ENCODE measurements around the gene IFITM1. TPM values are rescaled to one million over a fixed set of nuclear protein-coding genes. Genes with fewer than 3 reads are reported as not detected.
"Not testable (repeated sequence)": the region's sequence is repeated elsewhere in the genome, so short reads cannot be mapped to it uniquely, and the experiment has no call there.

IFITM1 gene
- total and polyA plus RNA-seq, 10 donors = 314 to 670 (median 496) TPM

GRCh38 chr11:362642-363442 is 49.0 kb downstream of the IFITM1 start:
- peak; percentile 70 for DNase-seq
- H3K36me3 ChIP-seq = no peaks in the 10 kb centered on the region

GRCh38 chr11:363443-363805 is 49.6 kb downstream of the IFITM1 start:
- Histone ChIP-seq H3K27me3 (replicated peaks in 1 of 7) (peaks cover 5 to 47% (median 22%) of the 10 kb centered on the region in 7 donors), H3K9me3 (peaks cover 0 to 16% (median 12%) of the 10 kb centered on the region in 8 donors)
- H3K4me3 ChIP-seq, H3K36me3 ChIP-seq, H3K27ac ChIP-seq, H3K4me1 ChIP-seq: not testable (repeated sequence)
- peak; percentile 47 for DNase-seq
- intact Hi-C loops (cut with DNase I; ENCODE audit: low total_unique reads) = loop anchor here (10.0 kb wide), 1 partner anchor 109 kb away; no protein-coding TSS in a partner anchor
- 75 to 86% (median 85%) methylated on average over 6 to 22 of the region's 22 CpGs for WGBS, 5 donors

More at GRCh38 chr11:362642-363442, 49.0 kb downstream of the IFITM1 start:
- H3K27ac ChIP-seq = no peak overlapping the region
- peaks cover 0 to 41% (median 17%) of the 10 kb centered on the region in 7 donors for H3K27me3 ChIP-seq (replicated peaks in 1 of 7)
- peaks cover 0 to 5% (median 0%) of the 10 kb centered on the region in 6 donors for H3K4me1 ChIP-seq
- intact Hi-C loops (cut with DNase I; ENCODE audit: low total_unique reads) = loop anchor here (10.0 kb wide), 1 partner anchor 108 kb away; no protein-coding TSS in a partner anchor
- peaks cover 0 to 16% (median 12%) of the 10 kb centered on the region in 8 donors for H3K9me3 ChIP-seq
- TF ChIP-seq POLR2A (IDR thresholded peaks at IDR 0.05) = no peak
- TF ChIP-seq, protein P1, sequence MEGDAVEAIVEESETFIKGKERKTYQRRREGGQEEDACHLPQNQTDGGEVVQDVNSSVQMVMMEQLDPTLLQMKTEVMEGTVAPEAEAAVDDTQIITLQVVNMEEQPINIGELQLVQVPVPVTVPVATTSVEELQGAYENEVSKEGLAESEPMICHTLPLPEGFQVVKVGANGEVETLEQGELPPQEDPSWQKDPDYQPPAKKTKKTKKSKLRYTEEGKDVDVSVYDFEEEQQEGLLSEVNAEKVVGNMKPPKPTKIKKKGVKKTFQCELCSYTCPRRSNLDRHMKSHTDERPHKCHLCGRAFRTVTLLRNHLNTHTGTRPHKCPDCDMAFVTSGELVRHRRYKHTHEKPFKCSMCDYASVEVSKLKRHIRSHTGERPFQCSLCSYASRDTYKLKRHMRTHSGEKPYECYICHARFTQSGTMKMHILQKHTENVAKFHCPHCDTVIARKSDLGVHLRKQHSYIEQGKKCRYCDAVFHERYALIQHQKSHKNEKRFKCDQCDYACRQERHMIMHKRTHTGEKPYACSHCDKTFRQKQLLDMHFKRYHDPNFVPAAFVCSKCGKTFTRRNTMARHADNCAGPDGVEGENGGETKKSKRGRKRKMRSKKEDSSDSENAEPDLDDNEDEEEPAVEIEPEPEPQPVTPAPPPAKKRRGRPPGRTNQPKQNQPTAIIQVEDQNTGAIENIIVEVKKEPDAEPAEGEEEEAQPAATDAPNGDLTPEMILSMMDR (IDR thresholded peaks at IDR 0.05 in 8 of 11, conservative IDR thresholded peaks at IDR 0.05 in 3 of 11) = no peak
- TF ChIP-seq POLR2AphosphoS5 (IDR thresholded peaks at IDR 0.05) = no peak
- no peak overlapping the region for H3K4me3 ChIP-seq
- 83 to 86% (median 84%) methylated on average over 12 to 36 of the region's 36 CpGs for WGBS, 5 donors

DNA sequence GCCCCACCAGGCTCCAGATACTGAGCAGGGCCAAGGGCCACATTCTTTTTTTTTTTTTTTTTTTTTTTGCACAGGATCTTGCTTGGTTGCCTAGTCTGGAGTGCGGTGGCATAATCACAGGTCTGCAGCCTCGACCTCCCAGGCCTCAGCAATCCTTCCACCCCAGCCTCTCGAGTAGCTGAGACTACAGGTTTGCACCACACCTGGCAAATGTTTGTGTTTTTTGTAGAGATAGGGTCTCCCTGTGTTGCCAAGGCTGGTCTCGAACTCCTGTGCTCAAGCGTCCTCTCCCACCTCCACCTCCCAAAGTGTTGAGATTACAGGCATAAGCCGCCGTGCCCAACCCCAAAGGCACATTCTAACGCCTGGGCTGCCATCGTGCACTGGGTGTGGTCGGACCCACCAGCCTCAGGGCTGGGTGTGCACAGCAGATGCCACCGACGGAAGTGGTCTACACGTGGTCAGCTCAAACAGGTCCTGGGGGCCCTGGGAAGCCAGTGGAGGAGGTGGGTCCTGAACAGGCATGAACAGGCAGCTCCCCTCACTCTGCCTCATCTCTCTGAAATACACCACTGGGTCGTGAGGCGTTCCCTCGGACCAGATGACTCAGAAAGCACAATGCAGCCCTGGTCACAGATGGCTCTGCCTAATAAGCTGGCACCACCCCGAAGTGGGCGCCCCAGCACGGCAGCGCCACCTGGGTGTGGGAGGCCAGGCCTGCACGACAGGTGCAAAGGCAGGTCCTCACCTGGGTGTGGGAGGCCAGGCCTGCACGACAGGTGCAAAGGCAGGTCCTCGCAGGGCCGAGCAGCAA is 50.3 kb downstream of the IFITM1 start:
- peak overlapping the region in 2 of 8 donors; percentile 3 to 55 for H3K27ac ChIP-seq
- intact Hi-C loops (cut with DNase I; ENCODE audit: low total_unique reads) = loop anchor here (10.0 kb wide), 1 partner anchor 109 kb away; no protein-coding TSS in a partner anchor
- WGBS, 5 donors = 56 to 76% (median 70%) methylated on average over 16 to 24 of the region's 24 CpGs
- peaks cover 6 to 15% (median 11%) of the 10 kb centered on the region in 6 donors for H3K4me1 ChIP-seq
- TF ChIP-seq, protein P1 (IDR thresholded peaks at IDR 0.05 in 8 of 11, conservative IDR thresholded peaks at IDR 0.05 in 3 of 11) = peak; percentile 30 to 73 (median 49)
- peak in 2 of 3 donors; percentile 35 to 55 for TF ChIP-seq POLR2AphosphoS5 (IDR thresholded peaks at IDR 0.05)
- no peak for TF ChIP-seq POLR2A (IDR thresholded peaks at IDR 0.05)
- peaks cover 7 to 54% (median 29%) of the 10 kb centered on the region in 7 donors for H3K27me3 ChIP-seq (replicated peaks in 1 of 7)
- no peak overlapping the region for H3K4me3 ChIP-seq
- DNase-seq = peak; percentile 91
- H3K9me3 ChIP-seq = peaks cover 0 to 16% (median 12%) of the 10 kb centered on the region in 8 donors
- no peaks in the 10 kb centered on the region for H3K36me3 ChIP-seq

Small RNA genes lying within 50 kb of the gene (small RNA-seq; reads per million reads assigned to genes)
- 0 reads per million in 4 donors for gene AC136475.6

Other genes starting within 250 kb of the IFITM1 start
- not detected for gene SCGB1C1, start 121.0 kb upstream of the IFITM1 start, total RNA-seq
- not detected for gene SCGB1C1, start 121.0 kb upstream of the IFITM1 start, polyA plus RNA-seq
- gene BET1L, start 106.6 kb upstream of the IFITM1 start, total RNA-seq = 10 to 100 TPM; 40.6 to 63.5 (median 51.4) TPM
- 10 to 100 TPM; 16.2 to 29.9 (median 20.2) TPM for gene BET1L, start 106.6 kb upstream of the IFITM1 start, polyA plus RNA-seq
- 100 to 1,000 TPM in 3 of 7 donors, 10 to 100 TPM in 4; 66.7 to 141 (median 88.3) TPM for gene RIC8A, start 106.3 kb upstream of the IFITM1 start, total RNA-seq
- gene RIC8A, start 106.3 kb upstream of the IFITM1 start, polyA plus RNA-seq = 10 to 100 TPM; 38.6 to 59.2 (median 44.7) TPM
- gene SIRT3, start 77.7 kb upstream of the IFITM1 start, total RNA-seq = 10 to 100 TPM; 11.9 to 28.8 (median 16.6) TPM
- gene SIRT3, start 77.7 kb upstream of the IFITM1 start, polyA plus RNA-seq = 10 to 100 TPM; 17.8 to 24.0 (median 22.0) TPM
- 100 to 1,000 TPM in 5 of 7 donors, 10 to 100 TPM in 2; 93.6 to 126 (median 101) TPM for gene PSMD13, start 77.1 kb upstream of the IFITM1 start, total RNA-seq
- gene PSMD13, start 77.1 kb upstream of the IFITM1 start, polyA plus RNA-seq = 100 to 1,000 TPM; 165 to 229 (median 200) TPM
- 10 to 100 TPM in 4 of 7 donors, 1 to 10 TPM in 3; 5.0 to 30.9 (median 10.0) TPM for gene NLRP6, start 35.6 kb upstream of the IFITM1 start, total RNA-seq
- gene NLRP6, start 35.6 kb upstream of the IFITM1 start, polyA plus RNA-seq = 1 to 10 TPM in 2 of 3 donors, under 1 TPM in 1; 0.15 to 1.3 (median 1.1) TPM
- 100 to 1,000 TPM in 6 of 7 donors, 10 to 100 TPM in 1; 53.4 to 182 (median 128) TPM for gene PGGHG, start 24.9 kb upstream of the IFITM1 start, total RNA-seq
- 100 to 1,000 TPM; 127 to 250 (median 134) TPM for gene PGGHG, start 24.9 kb upstream of the IFITM1 start, polyA plus RNA-seq
- not detected for gene IFITM5, start 14.5 kb upstream of the IFITM1 start, total RNA-seq
- not detected for gene IFITM5, start 14.5 kb upstream of the IFITM1 start, polyA plus RNA-seq
- gene IFITM2, start 6.2 kb upstream of the IFITM1 start, total RNA-seq = 1,000 to 10,000 TPM in 4 of 7 donors, 100 to 1,000 TPM in 3; 507 to 1,635 (median 1,062) TPM
- 1,000 to 10,000 TPM in 1 of 3 donors, 100 to 1,000 TPM in 2; 680 to 1,006 (median 885) TPM for gene IFITM2, start 6.2 kb upstream of the IFITM1 start, polyA plus RNA-seq
- 100 to 1,000 TPM; 314 to 942 (median 472) TPM for gene IFITM3, start 6.8 kb downstream of the IFITM1 start, total RNA-seq
- 100 to 1,000 TPM; 391 to 618 (median 599) TPM for gene IFITM3, start 6.8 kb downstream of the IFITM1 start, polyA plus RNA-seq
- gene B4GALNT4, start 55.5 kb downstream of the IFITM1 start, total RNA-seq = 1 to 10 TPM in 1 of 7 donors, under 1 TPM in 4, not detected in 2; 0.17 to 1.1 (median 0.67) TPM
- 1 to 10 TPM; 1.6 to 5.2 (median 3.5) TPM for gene B4GALNT4, start 55.5 kb downstream of the IFITM1 start, polyA plus RNA-seq
- 1 to 10 TPM in 1 of 7 donors, under 1 TPM in 2, not detected in 4; 0.40 to 2.8 (median 0.59) TPM for gene PKP3, start 80.2 kb downstream of the IFITM1 start, total RNA-seq
- under 1 TPM; 0.09 to 0.48 (median 0.21) TPM for gene PKP3, start 80.2 kb downstream of the IFITM1 start, polyA plus RNA-seq
- gene SIGIRR, start 101.0 kb downstream of the IFITM1 start, total RNA-seq = 100 to 1,000 TPM in 2 of 7 donors, 10 to 100 TPM in 5; 67.9 to 118 (median 90.9) TPM
- gene SIGIRR, start 101.0 kb downstream of the IFITM1 start, polyA plus RNA-seq = 100 to 1,000 TPM in 2 of 3 donors, 10 to 100 TPM in 1; 95.9 to 194 (median 161) TPM
- 10 to 100 TPM; 10.2 to 34.5 (median 25.9) TPM for gene ANO9, start 128.0 kb downstream of the IFITM1 start, total RNA-seq
- 10 to 100 TPM; 32.7 to 53.8 (median 50.3) TPM for gene ANO9, start 128.0 kb downstream of the IFITM1 start, polyA plus RNA-seq
- gene PTDSS2, start 136.2 kb downstream of the IFITM1 start, total RNA-seq = 10 to 100 TPM; 24.6 to 40.7 (median 29.4) TPM
- gene PTDSS2, start 136.2 kb downstream of the IFITM1 start, polyA plus RNA-seq = 10 to 100 TPM; 11.0 to 26.6 (median 14.9) TPM
- 100 to 1,000 TPM; 133 to 159 (median 147) TPM for gene RNH1, start 193.2 kb downstream of the IFITM1 start, total RNA-seq
- gene RNH1, start 193.2 kb downstream of the IFITM1 start, polyA plus RNA-seq = 100 to 1,000 TPM in 1 of 3 donors, 10 to 100 TPM in 2; 72.8 to 143 (median 83.8) TPM
- 10 to 100 TPM; 16.6 to 33.6 (median 30.3) TPM for gene HRAS, start 221.5 kb downstream of the IFITM1 start, total RNA-seq
- gene HRAS, start 221.5 kb downstream of the IFITM1 start, polyA plus RNA-seq = 10 to 100 TPM; 70.0 to 90.9 (median 90.7) TPM
- 1 to 10 TPM; 1.0 to 3.3 (median 2.2) TPM for gene LRRC56, start 223.5 kb downstream of the IFITM1 start, total RNA-seq
- gene LRRC56, start 223.5 kb downstream of the IFITM1 start, polyA plus RNA-seq = 1 to 10 TPM; 2.2 to 4.6 (median 4.1) TPM
- 10 to 100 TPM in 1 of 7 donors, 1 to 10 TPM in 6; 3.9 to 10.1 (median 6.3) TPM for gene LMNTD2, start 246.7 kb downstream of the IFITM1 start, total RNA-seq
- gene LMNTD2, start 246.7 kb downstream of the IFITM1 start, polyA plus RNA-seq = 1 to 10 TPM; 5.0 to 8.3 (median 5.1) TPM
- 10 to 100 TPM in 6 of 7 donors, 1 to 10 TPM in 1; 8.3 to 39.6 (median 20.4) TPM for gene RASSF7, start 246.9 kb downstream of the IFITM1 start, total RNA-seq
- gene RASSF7, start 246.9 kb downstream of the IFITM1 start, polyA plus RNA-seq = 10 to 100 TPM; 29.7 to 34.5 (median 30.7) TPM